Endodermal cell (in vitro differentiated cells): Measurements from ENCODE around the gene C19orf85. TPM values are rescaled to one million over a fixed set of nuclear protein-coding genes. Genes with fewer than 3 reads are reported as not detected.

Experiments used
- DNase-seq: peaks from one replicate; pipeline ENCODE4 v3.0.0-alpha.2; 2017
- H3K27ac ChIP-seq: 2 replicates; pipeline ENCODE4 v1.5.1; 2013; ENCODE audit warnings: mild to moderate bottlenecking, low read depth, low read length, moderate library complexity
- H3K27me3 ChIP-seq: 2 replicates; pipeline ENCODE4 v1.6.1; 2013; ENCODE audit warnings: mild to moderate bottlenecking, low read length, moderate library complexity; ENCODE audit not compliant: insufficient read depth, control insufficient read depth, poor library complexity, severe bottlenecking
- H3K36me3 ChIP-seq: 2 replicates; pipeline ENCODE4 v1.7.0; 2013; ENCODE audit warnings: mild to moderate bottlenecking, low read length, moderate library complexity; ENCODE audit not compliant: control insufficient read depth, insufficient read depth
- H3K4me1 ChIP-seq: one replicate; pipeline ENCODE4 v1.7.0; 2013; ENCODE audit warnings: low read length; ENCODE audit not compliant: control insufficient read depth, insufficient read depth
- H3K4me3 ChIP-seq: 2 replicates; pipeline ENCODE4 v1.5.1; 2013; ENCODE audit warnings: mild to moderate bottlenecking, low read length, moderate library complexity
- H3K9ac ChIP-seq: 2 replicates; pipeline ENCODE4 v1.6.1; 2013; ENCODE audit warnings: mild to moderate bottlenecking, low read length, moderate library complexity; ENCODE audit not compliant: poor library complexity, severe bottlenecking; ENCODE audit errors: extremely low read depth
- H3K9me3 ChIP-seq: 2 replicates; pipeline ENCODE4 v1.6.1; 2013; ENCODE audit warnings: mild to moderate bottlenecking, low read length, moderate library complexity; ENCODE audit not compliant: control insufficient read depth
- H3K27ac Mint-ChIP-seq: 2 replicates; pipeline ENCODE4 v1.8.0; 2020; ENCODE audit warnings: mixed read lengths
- H3K27me3 Mint-ChIP-seq: 2 replicates; pipeline ENCODE4 v1.8.0; 2021; ENCODE audit warnings: mild to moderate bottlenecking, mixed read lengths; ENCODE audit not compliant: insufficient read depth
- H3K36me3 Mint-ChIP-seq: 2 replicates; pipeline ENCODE4 v1.8.0; 2020; ENCODE audit warnings: low read depth, mixed read lengths
- H3K4me1 Mint-ChIP-seq: 2 replicates; pipeline ENCODE4 v1.8.0; 2020; ENCODE audit warnings: mixed read lengths
- H3K4me3 Mint-ChIP-seq: 2 replicates; pipeline ENCODE4 v1.8.0; 2020; ENCODE audit warnings: mild to moderate bottlenecking, moderate library complexity, mixed read lengths
- H3K9me3 Mint-ChIP-seq: 2 replicates; pipeline ENCODE4 v1.8.0; 2020; ENCODE audit warnings: mild to moderate bottlenecking, mixed read lengths
- WGBS, 2 experiments: methylation state at CpG; one replicate each; pipeline versions ENCODE4 v1.1.5 to v1.1.7; 2013; ENCODE audit warnings: missing lambda C conversion rate in 2 of 2, mixed read lengths in 1 of 2; ENCODE audit not compliant: insufficient coverage in 1 of 2, insufficient read length in 1 of 2; 5-methylcytosine and 5-hydroxymethylcytosine counted together
- total RNA-seq, 2 donors: library from RNA; stranded (reverse); fragmentation: NEBNext Ultra II Directional in 1 of 2; extraction: Animal tissue kit (Norgen Biotek cat#: 25700) in 1 of 2; gene quantifications; 2 replicates in 1 of 2; 3 replicates in 1 of 2; pipeline ENCODE4 v1.2.1, GENCODE V29; 2021
- TF ChIP-seq, protein P1 (sequence below): fragments of 200-600 bp; sonication (generic); conservative IDR thresholded peaks from 2 replicates; pipeline ENCODE4 v1.5.0; 2021; ENCODE audit warnings: antibody characterized with exemption, mild to moderate bottlenecking

C19orf85 gene
- total RNA-seq, 2 donors from 2014 or later = 0.62 to 2.3 TPM

DNA sequence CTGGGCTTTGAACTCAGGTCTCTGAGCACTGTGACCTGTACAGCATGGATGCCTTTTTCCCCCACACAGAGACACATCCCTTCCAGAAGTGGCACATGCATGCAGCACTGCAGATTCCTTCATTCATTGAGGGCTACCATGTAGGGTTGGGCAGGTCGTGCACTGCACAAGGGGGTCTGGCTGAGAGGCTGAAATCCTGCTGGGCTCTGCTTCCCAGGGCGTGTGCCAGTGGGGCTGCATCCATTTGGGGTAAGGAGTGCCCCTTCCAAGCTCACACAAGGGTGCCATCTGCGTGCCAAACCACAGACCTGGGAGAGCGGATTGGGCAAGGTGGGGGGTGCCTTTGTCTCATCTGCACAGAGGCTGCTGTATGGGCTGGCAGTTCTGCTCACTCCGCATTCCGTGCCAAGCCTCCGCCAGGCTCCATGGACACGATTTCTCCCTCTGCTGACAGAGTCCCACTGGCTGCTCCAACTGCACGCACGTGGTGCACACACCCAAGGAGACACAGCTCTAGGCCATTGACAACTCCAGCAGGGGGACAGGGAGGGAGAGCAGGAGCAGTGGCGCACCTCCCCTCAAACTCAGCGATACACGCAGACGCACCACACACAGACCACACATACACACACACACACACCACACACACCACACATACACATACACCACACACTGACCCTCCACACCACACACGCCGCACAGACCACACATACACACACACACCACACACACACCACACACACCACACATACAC is 17.0 kb downstream of the C19orf85 start:
- no peaks in the 10 kb centered on the region for H3K9me3 Mint-ChIP-seq
- WGBS, 2 experiments = 39 to 55% methylated on average over 6 to 15 of the region's 16 CpGs
- Histone ChIP-seq H3K9ac (no peak overlapping the region), H3K27me3 (peaks cover 99% of the 10 kb centered on the region), H3K27ac (no peak overlapping the region), H3K36me3 (no peaks in the 10 kb centered on the region), H3K4me1 (no peaks in the 10 kb centered on the region), H3K9me3 (no peaks in the 10 kb centered on the region), H3K4me3 (no peak overlapping the region)
- no peak overlapping the region for H3K4me3 Mint-ChIP-seq
- H3K27me3 Mint-ChIP-seq = peaks cover 21% of the 10 kb centered on the region
- H3K4me1 Mint-ChIP-seq = peaks cover 3% of the 10 kb centered on the region
- no peak overlapping the region for H3K27ac Mint-ChIP-seq
- TF ChIP-seq, protein P1, sequence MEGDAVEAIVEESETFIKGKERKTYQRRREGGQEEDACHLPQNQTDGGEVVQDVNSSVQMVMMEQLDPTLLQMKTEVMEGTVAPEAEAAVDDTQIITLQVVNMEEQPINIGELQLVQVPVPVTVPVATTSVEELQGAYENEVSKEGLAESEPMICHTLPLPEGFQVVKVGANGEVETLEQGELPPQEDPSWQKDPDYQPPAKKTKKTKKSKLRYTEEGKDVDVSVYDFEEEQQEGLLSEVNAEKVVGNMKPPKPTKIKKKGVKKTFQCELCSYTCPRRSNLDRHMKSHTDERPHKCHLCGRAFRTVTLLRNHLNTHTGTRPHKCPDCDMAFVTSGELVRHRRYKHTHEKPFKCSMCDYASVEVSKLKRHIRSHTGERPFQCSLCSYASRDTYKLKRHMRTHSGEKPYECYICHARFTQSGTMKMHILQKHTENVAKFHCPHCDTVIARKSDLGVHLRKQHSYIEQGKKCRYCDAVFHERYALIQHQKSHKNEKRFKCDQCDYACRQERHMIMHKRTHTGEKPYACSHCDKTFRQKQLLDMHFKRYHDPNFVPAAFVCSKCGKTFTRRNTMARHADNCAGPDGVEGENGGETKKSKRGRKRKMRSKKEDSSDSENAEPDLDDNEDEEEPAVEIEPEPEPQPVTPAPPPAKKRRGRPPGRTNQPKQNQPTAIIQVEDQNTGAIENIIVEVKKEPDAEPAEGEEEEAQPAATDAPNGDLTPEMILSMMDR = no peak
- DNase-seq = no peak
- no peaks in the 10 kb centered on the region for H3K36me3 Mint-ChIP-seq

DNA sequence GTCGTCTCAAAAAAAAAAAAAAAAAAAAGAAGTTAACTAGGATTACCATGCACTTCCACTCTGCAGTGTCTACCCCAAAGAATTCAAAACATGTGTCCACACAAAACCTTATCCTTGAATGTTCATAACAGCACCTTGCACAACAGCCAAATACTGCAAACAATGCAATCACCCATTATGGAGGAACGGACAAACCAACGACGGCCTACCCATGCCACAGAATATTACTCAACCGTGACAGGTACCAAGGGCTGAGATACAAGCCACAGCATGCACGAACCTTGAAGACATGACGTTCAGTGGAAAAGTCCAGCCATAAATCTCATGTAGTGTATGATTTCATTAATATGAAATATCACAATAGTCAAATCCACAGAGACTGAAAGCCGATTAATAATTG is 18.5 kb downstream of the C19orf85 start:
- Mint-ChIP-seq H3K27me3 (peaks cover 21% of the 10 kb centered on the region), H3K4me3 (no peak overlapping the region), H3K27ac (no peak overlapping the region), H3K9me3 (no peaks in the 10 kb centered on the region), H3K36me3 (no peaks in the 10 kb centered on the region), H3K4me1 (peaks cover 4% of the 10 kb centered on the region)
- TF ChIP-seq, protein P1 = no peak
- H3K9ac ChIP-seq = no peak overlapping the region
- H3K4me3 ChIP-seq = no peak overlapping the region
- no peaks in the 10 kb centered on the region for H3K9me3 ChIP-seq
- no peaks in the 10 kb centered on the region for H3K36me3 ChIP-seq
- no peak for DNase-seq
- WGBS, 2 experiments = 80 to 90% methylated on average over 4 to 8 of the region's 8 CpGs
- H3K4me1 ChIP-seq = no peaks in the 10 kb centered on the region
- H3K27me3 ChIP-seq = peaks cover 100% of the 10 kb centered on the region
- no peak overlapping the region for H3K27ac ChIP-seq

DNA sequence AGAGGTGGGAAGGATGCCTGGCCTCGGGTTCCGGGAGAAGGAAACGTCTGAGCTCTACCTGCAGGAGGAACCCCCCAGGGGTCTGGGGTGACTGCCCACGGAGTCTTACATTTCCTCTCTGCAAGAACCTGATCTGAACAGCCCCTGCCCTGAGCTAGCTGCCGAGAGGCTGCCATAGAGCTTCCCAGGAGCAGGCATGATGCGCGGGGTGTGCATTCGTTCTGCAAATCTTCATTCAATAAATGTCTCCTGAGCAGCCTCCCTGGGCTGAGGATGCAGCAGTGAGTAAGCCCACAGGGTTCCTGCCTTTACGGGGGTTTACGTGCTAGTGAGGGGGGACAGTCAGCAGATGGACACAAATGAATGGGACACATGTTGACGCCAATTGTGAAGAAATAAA is 19.9 kb downstream of the C19orf85 start:
- H3K27me3 ChIP-seq = peaks cover 100% of the 10 kb centered on the region
- H3K4me1 ChIP-seq = no peaks in the 10 kb centered on the region
- Mint-ChIP-seq H3K36me3 (no peaks in the 10 kb centered on the region), H3K27me3 (peaks cover 27% of the 10 kb centered on the region), H3K4me3 (no peak overlapping the region), H3K4me1 (peaks cover 7% of the 10 kb centered on the region), H3K9me3 (peaks cover 3% of the 10 kb centered on the region), H3K27ac (no peak overlapping the region)
- no peak overlapping the region for H3K4me3 ChIP-seq
- no peak for DNase-seq
- TF ChIP-seq, protein P1 = no peak
- 52 to 54% methylated on average over 8 to 11 of the region's 11 CpGs for WGBS, 2 experiments
- H3K36me3 ChIP-seq = no peaks in the 10 kb centered on the region
- no peak overlapping the region for H3K27ac ChIP-seq
- no peak overlapping the region for H3K9ac ChIP-seq
- no peaks in the 10 kb centered on the region for H3K9me3 ChIP-seq
